Gastrocnemius medialis (tissue), 4 donors: ENCODE data around the gene PCED1B. TPM values are rescaled to one million over a fixed set of nuclear protein-coding genes. Genes with fewer than 3 reads are reported as not detected.
"Not testable (repeated sequence)": the region's sequence is repeated elsewhere in the genome, so short reads cannot be mapped to it uniquely, and the experiment has no call there.

ENCODE experiments used
- ATAC-seq, 2 donors: fragments of 150-250 bp; one replicate each; pipeline ENCODE4 v1.9.1; 2016
- DNase-seq, 2 donors: peaks; one replicate each; pipeline ENCODE4 v3.0.0-alpha.2; 2019
- H3K27ac ChIP-seq, 4 donors: fragments of 200-600 bp; sonication (generic); 1 replicate in 1 of 4; 2 replicates in 3 of 4; pipeline ENCODE4 v1.5.1; 2016 to 2018; ENCODE audit warnings: mild to moderate bottlenecking in 2 of 4, moderate library complexity in 1 of 4
- H3K27me3 ChIP-seq, 3 donors: fragments of 200-600 bp; sonication (generic) in 2 of 3; 1 replicate in 1 of 3; 2 replicates in 2 of 3; pipeline versions ENCODE4 v1.5.1 to v1.6.0; 2016 to 2019; ENCODE audit warnings: mild to moderate bottlenecking in 1 of 3, moderate library complexity in 1 of 3
- H3K36me3 ChIP-seq, 2 donors: fragments of 200-600 bp; sonication (generic) in 1 of 2; one replicate each; pipeline ENCODE4 v1.5.1; 2017 to 2018
- H3K4me1 ChIP-seq, 2 donors: fragments of 200-600 bp; sonication (generic) in 1 of 2; one replicate each; pipeline ENCODE4 v1.5.1; 2016 to 2017; ENCODE audit warnings: mild to moderate bottlenecking in 2 of 2
- H3K4me3 ChIP-seq, 4 donors: fragments of 200-600 bp; sonication (generic) in 3 of 4; 1 replicate in 1 of 4; 2 replicates in 3 of 4; pipeline ENCODE4 v1.5.1; 2016 to 2019; ENCODE audit warnings: mild to moderate bottlenecking in 2 of 4
- H3K9me3 ChIP-seq, 3 donors: fragments of 200-600 bp; sonication (generic) in 2 of 3; 1 replicate in 1 of 3; 2 replicates in 2 of 3; pipeline ENCODE4 v1.5.1; 2016 to 2019
- CTCF ChIP-seq, 5 experiments: fragments of 450-650 bp in 3 of 5; fragments of 200-600 bp in 2 of 5; sonication (generic) in 2 of 5; IDR thresholded peaks in 4 of 5; conservative IDR thresholded peaks in 1 of 5; 1 replicate in 4 of 5; 2 replicates in 1 of 5; pipeline ENCODE4 v1.5.1; 2016 to 2019; ENCODE audit warnings: antibody characterized with exemption in 5 of 5, mild to moderate bottlenecking in 3 of 5, moderate library complexity in 3 of 5
- POLR2A ChIP-seq, 2 donors: fragments of 450-650 bp; IDR thresholded peaks; one replicate each; pipeline ENCODE4 v1.6.1; 2017; ENCODE audit warnings: antibody characterized with exemption in 2 of 2, mild to moderate bottlenecking in 2 of 2, moderate library complexity in 2 of 2
- in situ Hi-C, 4 donors: fragments of 200-750 bp; cut with MboI; loops; one replicate each; pipeline versions ENCODE4 v1.15.0 to v1.8.0; 2017; ENCODE audit warnings: low sequenced_read_pairs in 4 of 4
- intact Hi-C: fragments of 100-400 bp; cut with DNase I; formaldehyde crosslinking; loops from one replicate; pipeline ENCODE4 v1.15.1; 2023; ENCODE audit warnings: low total_unique reads
- total RNA-seq, 4 donors: library from RNA; depleted of rRNA; stranded (reverse); fragments of >200 nt; gene quantifications; one replicate each; pipeline versions ENCODE4 v1.1.0 to v1.2.3, GENCODE V29; 2016

Gene PCED1B
- total RNA-seq, 4 donors from 2014 or later, result 0.36 to 0.55 (median 0.47) TPM; not detected in 1

- no peaks in the 10 kb centered on the region for H3K4me1 ChIP-seq
- no peak overlapping the region for H3K27ac ChIP-seq
- no peak for ATAC-seq
- H3K4me3 ChIP-seq, result no peak overlapping the region
- H3K27me3 ChIP-seq, result no peaks in the 10 kb centered on the region
- intact Hi-C loops, result loop anchor here (10.0 kb wide), 1 partner anchor 665 kb away; the partner anchor contains the start of gene RPAP3
- H3K36me3 ChIP-seq, result no peaks in the 10 kb centered on the region
- TF ChIP-seq CTCF (IDR thresholded peaks at IDR 0.05 in 4 of 5, conservative IDR thresholded peaks at IDR 0.05 in 1 of 5), result no peak
- TF ChIP-seq POLR2A (IDR thresholded peaks at IDR 0.05), result no peak
- H3K9me3 ChIP-seq, result peaks cover 0 to 4% (median 0%) of the 10 kb centered on the region in 3 donors
- in situ Hi-C loops, result loop anchor here in 3 of 4 donors (10.0 to 25.0 kb wide), 2 partner anchors 355 to 623 kb away; no protein-coding TSS in a partner anchor
- DNase-seq, result no peak
These were observed 39.7 kb upstream of the PCED1B start for GRCh38 chr12:47039756-47040155.

- DNase-seq (no peak), ATAC-seq (no peak)
- in situ Hi-C loops (loop anchor here in 1 of 4 donors (25.0 kb wide), 1 partner anchor 621 kb away; no protein-coding TSS in a partner anchor), intact Hi-C loops (no loop called here)
- TF ChIP-seq POLR2A (IDR thresholded peaks at IDR 0.05), result no peak
- TF ChIP-seq CTCF (IDR thresholded peaks at IDR 0.05 in 4 of 5, conservative IDR thresholded peaks at IDR 0.05 in 1 of 5), result no peak
- Histone ChIP-seq H3K4me1 (no peaks in the 10 kb centered on the region), H3K9me3 (peaks cover 0 to 4% (median 0%) of the 10 kb centered on the region in 3 donors), H3K4me3 (no peak overlapping the region), H3K36me3 (no peaks in the 10 kb centered on the region), H3K27ac (no peak overlapping the region), H3K27me3 (no peaks in the 10 kb centered on the region)
These were observed 38.1 kb upstream of the PCED1B start for GRCh38 chr12:47041327-47041726.

GRCh38 chr12:47048541-47048940 lies 30.9 kb upstream of the PCED1B start:
- in situ Hi-C loops, result loop anchor here in 1 of 4 donors (25.0 kb wide), 1 partner anchor 614 kb away; no protein-coding TSS in a partner anchor
- no peak for ATAC-seq

GRCh38 chr12:47051291-47051690 lies 28.1 kb upstream of the PCED1B start:
- ATAC-seq, H3K27ac ChIP-seq, H3K9me3 ChIP-seq, H3K4me1 ChIP-seq, in situ Hi-C loops, H3K27me3 ChIP-seq, H3K36me3 ChIP-seq, H3K4me3 ChIP-seq, intact Hi-C loops, DNase-seq: not testable (repeated sequence)

More at GRCh38 chr12:47048541-47048940, 30.9 kb upstream of the PCED1B start:
- no peak for DNase-seq
- intact Hi-C loops, result no loop called here
- TF ChIP-seq POLR2A (IDR thresholded peaks at IDR 0.05), result no peak
- TF ChIP-seq CTCF (IDR thresholded peaks at IDR 0.05 in 4 of 5, conservative IDR thresholded peaks at IDR 0.05 in 1 of 5), result no peak
- H3K36me3 ChIP-seq, result no peaks in the 10 kb centered on the region
- no peaks in the 10 kb centered on the region for H3K9me3 ChIP-seq
- no peak overlapping the region for H3K4me3 ChIP-seq
- H3K27ac ChIP-seq, result no peak overlapping the region
- no peaks in the 10 kb centered on the region for H3K27me3 ChIP-seq
- no peaks in the 10 kb centered on the region for H3K4me1 ChIP-seq

- no peak for DNase-seq
These were observed 27.1 kb upstream of the PCED1B start for GRCh38 chr12:47052274-47052673.

More at GRCh38 chr12:47052274-47052673, 27.1 kb upstream of the PCED1B start:
- Histone ChIP-seq H3K9me3 (no peaks in the 10 kb centered on the region), H3K4me3 (no peak overlapping the region), H3K36me3 (no peaks in the 10 kb centered on the region), H3K27me3 (no peaks in the 10 kb centered on the region), H3K4me1 (no peaks in the 10 kb centered on the region), H3K27ac (no peak overlapping the region)
- in situ Hi-C loops, result no loop called here
- TF ChIP-seq POLR2A (IDR thresholded peaks at IDR 0.05) (no peak), CTCF (IDR thresholded peaks at IDR 0.05 in 4 of 5, conservative IDR thresholded peaks at IDR 0.05 in 1 of 5) (no peak)
- intact Hi-C loops, result no loop called here
- ATAC-seq, result no peak
